Measurements from ENCODE around the gene MT1A.

The MT1A gene

DNA sequence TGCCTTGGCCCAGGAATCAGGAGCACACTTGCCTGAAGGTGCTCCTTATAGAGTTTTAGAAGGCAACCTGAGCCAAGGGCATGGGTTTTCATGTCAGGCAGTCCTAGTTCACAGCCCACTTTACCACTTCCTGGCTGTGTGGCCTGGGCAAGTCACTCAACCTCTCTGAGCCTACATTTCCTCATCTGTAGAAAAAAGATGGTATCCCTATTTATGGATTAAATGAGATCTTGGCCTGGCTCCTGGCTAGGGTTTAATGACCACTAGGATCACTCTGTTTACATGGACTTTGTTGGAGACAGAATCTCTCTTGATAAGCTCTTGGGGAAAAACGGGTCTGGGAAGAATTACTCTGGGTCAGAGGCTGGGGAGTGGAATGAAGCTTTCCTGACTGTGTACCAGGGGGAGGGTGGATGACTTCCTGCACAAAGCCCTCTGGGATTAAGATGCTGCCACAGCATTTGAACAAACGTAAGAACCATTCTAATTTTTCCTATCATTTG, 27.8 kb upstream of the MT1A start:
- DNase-seq = no peak
- Histone ChIP-seq H3K9me2 (replicated peaks; ENCODE audit: insufficient read depth, low read length) (no peaks in the 10 kb centered on the region), H4K20me1 (ENCODE audit: insufficient read depth, low read length) (no peaks in the 10 kb centered on the region), H3K4me3 (ENCODE audit: low read length) (no peak overlapping the region), H3K9me3 (replicated peaks; ENCODE audit: insufficient read depth, low read length) (no peaks in the 10 kb centered on the region), H2AFZ (ENCODE audit: low read length) (no peak overlapping the region), H3K27me3 (replicated peaks; ENCODE audit: insufficient read depth, low read length) (peaks cover 16% of the 10 kb centered on the region), H3K4me1 (ENCODE audit: low read length) (peaks cover 19% of the 10 kb centered on the region), H3K9ac (ENCODE audit: low read length) (no peak overlapping the region), H3F3A (ENCODE audit: insufficient read depth, low read length) (peaks cover 16% of the 10 kb centered on the region), H3K36me3 (replicated peaks; ENCODE audit: insufficient read depth, low read length) (no peaks in the 10 kb centered on the region), H3K79me2 (ENCODE audit: low read length) (no peaks in the 10 kb centered on the region), H3K27ac (ENCODE audit: low read length) (no peak overlapping the region), H3K4me2 (ENCODE audit: low read depth, low read length) (no peak overlapping the region)
- TF ChIP-seq, protein P1, sequence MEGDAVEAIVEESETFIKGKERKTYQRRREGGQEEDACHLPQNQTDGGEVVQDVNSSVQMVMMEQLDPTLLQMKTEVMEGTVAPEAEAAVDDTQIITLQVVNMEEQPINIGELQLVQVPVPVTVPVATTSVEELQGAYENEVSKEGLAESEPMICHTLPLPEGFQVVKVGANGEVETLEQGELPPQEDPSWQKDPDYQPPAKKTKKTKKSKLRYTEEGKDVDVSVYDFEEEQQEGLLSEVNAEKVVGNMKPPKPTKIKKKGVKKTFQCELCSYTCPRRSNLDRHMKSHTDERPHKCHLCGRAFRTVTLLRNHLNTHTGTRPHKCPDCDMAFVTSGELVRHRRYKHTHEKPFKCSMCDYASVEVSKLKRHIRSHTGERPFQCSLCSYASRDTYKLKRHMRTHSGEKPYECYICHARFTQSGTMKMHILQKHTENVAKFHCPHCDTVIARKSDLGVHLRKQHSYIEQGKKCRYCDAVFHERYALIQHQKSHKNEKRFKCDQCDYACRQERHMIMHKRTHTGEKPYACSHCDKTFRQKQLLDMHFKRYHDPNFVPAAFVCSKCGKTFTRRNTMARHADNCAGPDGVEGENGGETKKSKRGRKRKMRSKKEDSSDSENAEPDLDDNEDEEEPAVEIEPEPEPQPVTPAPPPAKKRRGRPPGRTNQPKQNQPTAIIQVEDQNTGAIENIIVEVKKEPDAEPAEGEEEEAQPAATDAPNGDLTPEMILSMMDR (IDR thresholded peaks at IDR 0.05; ENCODE audit: low read length) = no peak
- TF ChIP-seq EZH2phosphoT487 (IDR thresholded peaks at IDR 0.05; ENCODE audit: low read length) = no peak
- no peak for TF ChIP-seq EZH2 (optimal IDR thresholded peaks at IDR 0.05; ENCODE audit: low read depth, low read length)

DNA sequence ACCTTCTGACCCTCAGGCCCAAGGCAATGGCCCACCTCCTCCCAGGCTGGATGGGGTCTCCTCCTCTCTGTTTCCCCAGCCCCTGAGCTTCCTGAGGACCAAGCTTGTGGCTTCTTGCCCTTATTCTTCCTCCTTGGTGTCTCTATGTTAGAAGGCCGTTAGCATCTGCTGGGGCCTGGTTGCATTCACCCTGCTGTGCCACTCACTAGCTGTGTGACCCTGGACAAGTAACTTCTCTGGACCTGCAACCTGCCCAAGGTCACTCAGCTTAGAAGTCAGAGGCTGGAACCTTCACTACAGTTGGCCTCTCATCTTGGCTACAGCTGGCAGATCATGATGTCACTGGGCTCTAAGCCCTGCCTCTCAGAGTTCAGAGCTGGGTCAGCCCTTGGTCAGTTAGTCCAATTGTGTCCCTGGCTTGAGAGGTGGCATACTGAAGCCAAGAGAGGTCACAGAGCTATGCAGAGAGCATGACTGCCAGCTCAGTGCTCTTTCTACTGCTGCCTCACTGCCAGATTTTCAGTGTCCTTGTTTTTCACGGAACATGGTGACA, 27.1 kb upstream of the MT1A start:
- no peak overlapping the region for H3K4me2 ChIP-seq (ENCODE audit: low read depth, low read length)
- no peak overlapping the region for H2AFZ ChIP-seq (ENCODE audit: low read length)
- TF ChIP-seq EZH2phosphoT487 (IDR thresholded peaks at IDR 0.05; ENCODE audit: low read length) (no peak), EZH2 (optimal IDR thresholded peaks at IDR 0.05; ENCODE audit: low read depth, low read length) (no peak)
- TF ChIP-seq, protein P1 (IDR thresholded peaks at IDR 0.05; ENCODE audit: low read length) = no peak
- no peak overlapping the region for H3K4me3 ChIP-seq (ENCODE audit: low read length)
- H3K79me2 ChIP-seq (ENCODE audit: low read length) = no peaks in the 10 kb centered on the region
- DNase-seq = no peak
- no peak overlapping the region for H3K9ac ChIP-seq (ENCODE audit: low read length)
- H3F3A ChIP-seq (ENCODE audit: insufficient read depth, low read length) = peaks cover 16% of the 10 kb centered on the region
- H3K9me2 ChIP-seq (replicated peaks; ENCODE audit: insufficient read depth, low read length) = no peaks in the 10 kb centered on the region
- no peaks in the 10 kb centered on the region for H3K9me3 ChIP-seq (replicated peaks; ENCODE audit: insufficient read depth, low read length)
- peaks cover 17% of the 10 kb centered on the region for H3K27me3 ChIP-seq (replicated peaks; ENCODE audit: insufficient read depth, low read length)
- peaks cover 19% of the 10 kb centered on the region for H3K4me1 ChIP-seq (ENCODE audit: low read length)
- H4K20me1 ChIP-seq (ENCODE audit: insufficient read depth, low read length) = no peaks in the 10 kb centered on the region
- H3K36me3 ChIP-seq (replicated peaks; ENCODE audit: insufficient read depth, low read length) = no peaks in the 10 kb centered on the region
- H3K27ac ChIP-seq (ENCODE audit: low read length) = no peak overlapping the region

DNA sequence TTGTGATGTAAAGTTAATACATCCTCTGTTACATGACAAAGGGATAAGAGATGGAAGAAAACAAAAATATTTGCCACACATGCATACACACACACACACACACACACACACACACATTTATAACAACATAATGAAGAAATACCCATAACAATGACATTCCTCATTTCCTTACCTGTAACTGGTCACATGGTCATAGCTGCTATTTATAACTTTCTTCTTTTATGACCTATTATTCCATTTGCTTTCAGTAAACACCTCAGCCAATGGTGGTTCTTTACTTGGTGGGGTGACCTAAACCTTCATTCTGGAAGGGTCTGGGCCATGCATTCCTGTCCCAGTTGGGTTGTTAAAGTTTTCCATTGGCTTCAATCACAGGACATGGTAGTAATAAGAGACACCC, 24.8 kb upstream of the MT1A start:
- Histone ChIP-seq H3K79me2 (ENCODE audit: low read length) (no peaks in the 10 kb centered on the region), H3K4me1 (ENCODE audit: low read length) (peaks cover 19% of the 10 kb centered on the region), H3K4me2 (ENCODE audit: low read depth, low read length) (no peak overlapping the region), H3K27me3 (replicated peaks; ENCODE audit: insufficient read depth, low read length) (peaks cover 40% of the 10 kb centered on the region), H2AFZ (ENCODE audit: low read length) (no peak overlapping the region), H3K36me3 (replicated peaks; ENCODE audit: insufficient read depth, low read length) (no peaks in the 10 kb centered on the region), H3K9ac (ENCODE audit: low read length) (no peak overlapping the region), H3F3A (ENCODE audit: insufficient read depth, low read length) (peaks cover 13% of the 10 kb centered on the region), H3K27ac (ENCODE audit: low read length) (no peak overlapping the region), H3K4me3 (ENCODE audit: low read length) (no peak overlapping the region), H3K9me3 (replicated peaks; ENCODE audit: insufficient read depth, low read length) (no peaks in the 10 kb centered on the region), H4K20me1 (ENCODE audit: insufficient read depth, low read length) (no peaks in the 10 kb centered on the region), H3K9me2 (replicated peaks; ENCODE audit: insufficient read depth, low read length) (no peaks in the 10 kb centered on the region)
- DNase-seq = no peak
- no peak for TF ChIP-seq EZH2phosphoT487 (IDR thresholded peaks at IDR 0.05; ENCODE audit: low read length)
- no peak for TF ChIP-seq EZH2 (optimal IDR thresholded peaks at IDR 0.05; ENCODE audit: low read depth, low read length)
- TF ChIP-seq, protein P1 (IDR thresholded peaks at IDR 0.05; ENCODE audit: low read length) = no peak

Data from MM.1S (cell line).